Activated CD4-positive, alpha-beta T cell treated with anti-CD3 and anti-CD28 coated beads for 48 hours (primary cell): ENCODE measurements around the gene NAA10.
"Not testable (repeated sequence)": the region's sequence is repeated elsewhere in the genome, so short reads cannot be mapped to it uniquely, and the experiment has no call there.

ENCODE experiments used
- DNase-seq: peaks from one replicate; pipeline ENCODE4 v3.0.0-alpha.2; 2020

The NAA10 gene

DNA sequence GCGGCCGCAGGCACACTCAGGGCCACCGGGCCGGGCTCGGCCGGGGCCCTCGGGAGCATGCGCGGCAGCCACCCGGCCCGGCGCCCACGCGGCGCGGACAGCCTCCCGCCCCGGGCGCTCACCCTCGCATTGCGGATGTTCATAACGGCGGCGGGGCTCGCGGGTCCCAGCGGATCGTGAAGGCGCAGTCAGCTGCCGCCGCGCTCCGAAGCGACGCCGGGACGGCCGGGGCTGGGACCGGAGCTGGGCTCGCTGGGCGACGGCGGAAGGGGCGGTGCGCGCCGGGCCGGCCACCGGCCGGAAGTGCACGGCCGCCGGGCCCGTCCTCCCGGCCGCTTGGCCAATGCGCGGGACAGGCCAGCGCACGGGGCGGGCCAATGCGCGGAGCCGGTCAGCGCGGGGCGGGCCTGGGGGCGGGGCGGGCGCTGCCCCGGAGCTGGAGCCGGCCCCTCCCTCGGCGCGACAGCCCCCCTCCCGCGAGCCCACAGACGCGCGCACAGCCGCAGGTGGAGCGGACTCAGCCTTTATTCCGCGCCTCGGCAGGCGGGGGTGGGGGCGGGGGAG, at the start of gene NAA10:
Gene NAA10 (minus strand): TSS at position 276 of the 564 bp plus-strand sequence. CDS start 133 bp downstream, at position 143.
- DNase-seq: peak; percentile 61

DNA sequence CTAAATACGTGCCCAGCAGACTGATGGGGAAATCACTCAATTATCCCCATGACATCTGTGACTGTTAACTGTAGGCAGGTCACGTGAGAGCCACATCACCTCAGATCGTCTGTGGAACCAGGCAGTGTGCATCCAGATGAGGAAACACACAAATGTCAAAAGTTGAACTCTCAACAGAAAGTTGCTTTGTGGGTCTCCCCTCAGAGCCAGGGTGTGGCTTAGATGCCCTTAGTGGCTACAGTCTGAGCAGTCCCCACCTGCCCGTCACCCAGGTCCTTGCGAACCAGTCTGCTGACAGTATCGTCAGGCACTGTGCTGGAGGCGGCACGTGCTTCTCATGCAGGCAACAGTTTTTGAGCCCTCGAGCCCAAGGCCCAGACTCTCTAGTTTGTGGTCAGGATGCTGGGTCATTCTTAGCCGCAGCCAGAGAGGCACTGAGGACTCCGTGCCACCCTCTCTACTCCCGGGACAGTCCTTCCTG, 48.5 kb upstream of the NAA10 start:
- no peak for DNase-seq

DNA sequence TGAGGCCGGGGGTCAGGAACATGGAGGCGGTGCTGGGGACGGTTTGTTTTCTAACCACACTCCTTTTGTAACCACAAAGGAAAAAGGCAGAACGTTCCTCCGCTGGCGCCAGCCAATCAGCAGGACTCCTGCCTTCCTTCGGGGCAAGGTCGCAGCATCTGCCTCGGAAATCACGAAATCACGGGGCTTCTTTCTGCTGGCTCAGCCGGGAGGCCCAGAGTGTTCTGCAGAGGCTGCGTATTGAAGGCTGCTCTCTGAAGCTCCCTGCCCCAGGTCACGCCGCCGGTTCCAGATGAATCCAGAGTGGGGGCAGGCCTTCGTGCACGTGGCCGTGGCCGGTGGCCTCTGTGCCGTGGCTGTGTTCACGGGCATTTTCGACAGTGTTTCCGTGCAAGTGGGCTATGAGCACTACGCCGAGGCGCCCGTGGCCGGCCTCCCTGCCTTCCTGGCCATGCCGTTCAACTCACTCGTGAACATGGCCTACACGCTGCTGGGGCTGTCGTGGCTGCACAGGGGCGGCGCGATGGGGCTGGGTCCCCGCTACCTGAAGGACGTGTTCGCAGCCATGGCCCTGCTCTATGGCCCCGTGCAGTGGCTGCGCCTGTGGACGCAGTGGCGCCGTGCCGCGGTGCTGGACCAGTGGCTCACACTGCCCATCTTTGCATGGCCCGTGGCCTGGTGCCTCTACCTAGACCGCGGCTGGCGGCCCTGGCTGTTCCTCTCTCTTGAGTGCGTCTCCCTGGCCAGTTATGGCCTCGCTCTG, 47.1 kb upstream of the NAA10 start:
- peak; percentile 80 for DNase-seq

DNA sequence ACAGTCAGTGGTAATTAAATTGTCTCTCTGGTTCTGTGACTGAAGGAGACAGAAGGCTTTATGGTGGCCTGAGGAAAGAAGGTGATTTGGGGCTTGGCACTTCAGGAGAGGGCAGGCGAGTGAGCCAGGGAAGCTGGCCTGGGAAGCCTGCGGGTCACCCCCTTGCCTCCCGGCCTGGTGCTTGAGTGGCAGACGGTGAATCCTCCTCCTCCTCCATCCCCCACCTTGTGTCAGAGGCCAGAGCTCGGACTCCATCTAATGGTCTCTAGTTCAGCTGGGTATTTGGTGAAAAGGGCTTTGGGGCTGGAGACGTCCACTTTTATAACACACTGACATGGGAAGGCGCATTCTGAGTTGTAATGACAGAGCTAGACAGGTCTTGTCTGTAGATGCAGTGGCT, 46.4 kb upstream of the NAA10 start:
- DNase-seq: no peak

DNA sequence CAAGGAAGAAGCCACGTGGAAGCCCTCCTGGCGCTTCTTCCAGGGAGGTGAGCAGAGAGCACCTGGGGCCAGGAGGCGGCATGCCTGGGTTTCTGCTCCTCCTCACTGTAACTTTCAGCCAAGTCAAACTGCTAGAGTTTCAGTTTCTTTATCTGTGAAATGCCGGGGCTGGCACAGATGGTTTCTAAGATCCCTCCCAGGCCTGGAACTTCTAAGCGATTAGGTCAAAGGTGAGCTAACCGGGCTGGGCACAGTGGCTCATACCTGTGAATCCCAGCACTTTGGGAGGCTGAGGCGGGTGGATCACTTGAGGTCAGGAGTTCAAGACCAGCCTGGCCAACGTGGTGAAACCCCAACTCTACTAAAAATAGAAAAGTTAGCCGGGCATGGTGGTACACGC, 45.6 kb upstream of the NAA10 start:
- DNase-seq: not testable (repeated sequence)

DNA sequence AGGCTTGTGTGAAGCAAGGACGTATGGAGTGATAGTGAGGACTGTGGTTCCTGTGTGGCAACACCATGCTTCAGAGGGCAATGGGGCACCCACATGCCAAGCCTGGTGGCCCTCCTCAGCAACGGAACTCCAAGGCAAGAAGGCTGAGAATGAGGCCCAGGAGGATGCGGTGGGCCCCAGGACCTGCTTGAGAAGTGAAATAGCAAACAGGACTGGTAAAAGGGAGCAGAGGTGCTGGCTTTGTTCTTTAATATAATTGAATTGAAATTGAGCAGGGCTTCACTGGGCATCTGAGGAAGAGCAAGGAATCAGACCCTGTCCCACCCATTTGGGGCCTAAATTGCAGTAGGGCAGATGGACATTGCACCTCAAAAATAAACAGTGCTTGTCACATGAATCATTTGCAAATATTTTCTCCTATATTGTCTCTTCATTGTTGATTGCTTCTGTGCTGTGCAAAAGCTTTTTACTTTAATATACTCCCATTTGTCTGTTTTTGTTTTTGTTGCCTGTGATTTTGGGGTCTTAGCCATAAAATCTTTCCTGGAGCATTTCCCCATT, 40.0 kb upstream of the NAA10 start:
- DNase-seq: no peak

DNA sequence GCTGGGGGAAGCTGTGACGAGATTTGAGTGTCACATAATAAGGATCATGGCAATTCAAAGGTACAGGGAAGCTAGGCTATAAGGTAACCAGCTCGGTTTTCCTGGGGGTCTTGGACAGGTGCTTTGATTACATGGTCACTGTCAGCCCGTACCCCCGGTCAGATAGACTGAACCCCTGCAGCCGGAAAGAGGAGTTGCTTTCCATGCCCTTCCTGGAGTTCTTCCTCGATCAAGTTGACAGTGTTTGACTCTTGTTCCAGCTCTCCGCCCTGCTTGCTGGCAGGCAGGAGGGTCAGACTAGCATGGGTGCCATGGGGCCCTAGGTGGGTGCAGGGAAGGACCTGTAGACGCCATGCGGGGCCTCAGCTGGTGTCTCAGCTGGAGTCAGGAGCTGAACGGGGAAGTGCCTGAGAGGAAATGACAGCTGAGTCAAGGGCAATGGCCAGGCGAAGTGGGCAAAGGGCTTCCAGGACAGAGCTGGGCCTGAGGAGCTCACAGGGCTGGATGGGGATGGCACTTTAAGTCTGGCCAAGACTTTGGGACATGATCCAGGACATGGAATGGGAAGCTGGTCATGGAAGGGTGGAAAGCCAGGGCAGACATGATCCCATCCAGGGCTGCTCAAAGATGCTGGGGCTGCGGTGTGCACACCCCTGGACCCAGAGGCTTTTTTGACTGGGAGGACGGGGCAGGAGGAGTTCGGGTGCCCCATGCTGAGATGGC, 39.3 kb upstream of the NAA10 start:
- no peak for DNase-seq

DNA sequence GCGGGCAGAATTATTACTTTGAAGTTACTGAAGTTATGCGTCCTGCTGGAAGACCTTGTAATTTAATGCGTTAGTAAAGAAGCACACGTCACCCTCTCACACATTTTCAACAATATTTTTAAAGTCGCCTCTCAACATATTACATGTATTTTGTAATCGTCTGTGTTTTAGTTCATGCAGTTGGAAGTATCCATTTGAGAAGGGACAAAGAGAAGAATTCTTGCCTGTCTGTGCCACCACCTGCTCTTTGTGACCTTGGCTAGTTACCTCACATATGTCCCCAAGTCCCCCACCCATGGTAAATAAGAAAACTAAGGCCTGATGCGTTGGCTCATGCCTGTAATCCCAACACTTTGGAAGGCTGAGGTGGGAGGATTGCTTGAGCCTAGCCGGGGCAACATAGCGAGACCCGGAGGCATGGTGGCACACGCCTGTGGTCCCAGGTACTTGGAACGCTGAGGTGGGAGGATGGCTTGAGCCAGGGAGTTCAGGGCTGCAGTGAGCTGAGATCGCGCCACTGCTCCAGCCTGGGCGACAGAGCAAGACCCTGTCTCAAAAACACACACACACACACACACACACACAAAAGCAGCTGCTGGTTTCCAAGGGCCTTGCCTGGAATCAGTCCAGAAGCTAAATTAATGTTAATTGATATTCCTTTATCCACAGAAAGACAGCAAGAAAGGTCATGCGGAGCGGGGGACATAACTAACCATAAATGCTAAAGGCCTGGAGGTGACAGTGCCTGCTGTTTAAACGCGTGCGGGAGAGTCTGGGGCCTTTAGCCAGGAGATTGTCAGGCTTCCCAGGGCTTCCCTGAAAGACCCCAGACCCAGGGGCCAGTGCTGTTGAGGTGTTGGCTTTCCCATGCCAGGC, 38.5 kb upstream of the NAA10 start:
- DNase-seq: no peak

DNA sequence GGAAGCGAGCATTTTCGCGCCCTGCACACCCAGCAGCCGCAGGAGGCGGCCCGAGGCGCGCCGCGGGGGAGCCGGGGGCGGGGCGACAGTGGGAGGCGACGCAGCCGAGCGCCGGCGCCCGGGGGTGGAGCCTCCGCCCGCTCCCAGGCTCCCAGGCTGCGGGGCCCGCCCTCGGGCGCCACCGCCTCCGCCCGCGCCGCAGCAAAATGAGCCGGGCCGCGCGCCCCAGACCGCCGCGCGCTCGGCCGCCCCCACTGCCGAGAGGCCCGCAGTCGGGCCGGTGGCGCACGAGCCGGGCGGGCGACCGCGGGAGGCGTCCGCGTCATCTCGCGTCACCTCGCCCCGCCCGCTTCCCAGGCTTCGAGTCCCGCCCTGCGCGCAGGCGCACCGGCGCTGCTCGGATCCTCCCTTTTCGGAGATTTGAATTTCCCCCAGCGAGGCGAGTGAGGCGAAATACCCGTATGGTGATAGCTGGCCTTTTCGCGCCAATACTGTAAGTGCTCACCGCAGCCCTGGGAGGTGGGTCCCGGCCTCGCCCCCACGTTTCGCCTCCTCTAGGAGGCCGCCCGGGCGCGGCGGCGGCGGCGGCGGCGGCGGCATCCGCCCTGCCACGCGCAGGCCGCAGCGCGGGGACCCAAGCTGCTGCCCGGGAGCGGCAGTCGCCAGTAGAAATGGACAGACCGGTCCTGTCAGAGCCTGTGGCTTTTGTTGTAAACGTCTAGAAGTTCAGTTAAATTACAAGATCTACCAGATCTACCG, 37.7 kb upstream of the NAA10 start, which contains the start of gene TMEM187:
Gene TMEM187 (plus strand): TSS at position 387 of the 759 bp plus-strand sequence. CDS start 9,309 bp downstream, outside the sequence.
- DNase-seq: peak; percentile 92

DNA sequence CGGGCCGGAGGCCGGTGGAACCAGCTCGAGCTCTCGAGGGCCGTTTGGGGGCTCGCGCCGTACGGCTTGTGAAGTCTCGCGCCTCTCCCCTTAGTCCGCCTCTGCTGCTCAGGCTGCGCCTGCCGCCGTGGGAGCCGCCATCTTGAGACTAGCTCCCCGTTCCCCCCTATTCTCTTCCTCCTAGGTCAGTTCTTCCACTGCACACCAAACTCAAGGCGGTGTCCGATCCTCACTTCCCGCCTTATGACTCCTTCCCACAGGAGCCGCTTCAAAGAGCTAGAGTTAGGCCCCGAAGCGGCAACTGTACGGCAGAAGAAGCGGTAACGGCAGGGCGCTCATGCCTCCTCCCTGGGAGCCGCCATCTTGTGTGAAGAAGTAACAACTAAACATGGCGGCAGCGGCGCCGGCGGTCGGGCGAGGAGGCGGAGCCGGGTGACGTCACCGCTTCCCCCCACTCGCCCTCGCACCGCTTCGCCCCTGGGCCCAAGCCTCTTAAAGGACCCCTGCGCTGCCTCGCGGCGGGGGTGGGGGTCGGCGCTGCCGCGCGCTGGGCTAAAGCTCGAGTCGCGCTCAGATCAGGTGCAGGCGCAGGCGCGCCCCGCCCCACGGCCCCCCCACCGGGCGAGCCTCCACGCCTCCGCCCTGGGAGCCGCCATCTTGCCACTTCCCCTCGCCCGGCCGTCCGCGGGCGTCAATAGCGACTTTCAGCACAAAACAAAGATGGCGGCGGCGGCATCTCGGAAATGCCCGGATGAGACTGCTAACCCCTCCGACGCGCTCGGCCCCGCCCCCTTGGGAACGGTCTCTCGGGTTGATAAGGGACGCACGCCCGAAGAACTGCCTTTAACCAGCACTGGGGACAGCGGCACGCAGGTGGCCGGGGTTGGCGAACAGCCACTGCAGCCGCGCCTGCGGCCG, 36.9 kb upstream of the NAA10 start, which contains the start of gene HCFC1:
Gene HCFC1 (minus strand): TSS at position 369 of the 918 bp plus-strand sequence. CDS start 978 bp downstream, outside the sequence.
- DNase-seq: peak; percentile 92

DNA sequence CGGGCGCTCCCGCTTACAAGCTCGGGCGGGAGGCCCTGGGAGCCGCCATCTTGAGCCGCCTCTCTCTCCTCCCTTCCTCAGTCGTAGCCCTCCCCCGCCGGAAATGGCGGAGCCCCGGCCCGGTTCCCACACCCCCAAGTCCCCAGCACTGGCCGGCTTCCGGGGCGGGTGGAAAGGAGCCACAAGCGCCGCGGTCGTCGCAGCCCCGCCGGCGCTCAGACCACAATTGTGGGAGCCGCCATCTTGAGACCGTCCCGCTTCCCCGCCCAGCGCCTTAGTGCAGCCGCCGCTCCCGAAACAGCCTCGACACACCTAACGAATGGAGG, 36.2 kb upstream of the NAA10 start:
- peak; percentile 91 for DNase-seq

DNA sequence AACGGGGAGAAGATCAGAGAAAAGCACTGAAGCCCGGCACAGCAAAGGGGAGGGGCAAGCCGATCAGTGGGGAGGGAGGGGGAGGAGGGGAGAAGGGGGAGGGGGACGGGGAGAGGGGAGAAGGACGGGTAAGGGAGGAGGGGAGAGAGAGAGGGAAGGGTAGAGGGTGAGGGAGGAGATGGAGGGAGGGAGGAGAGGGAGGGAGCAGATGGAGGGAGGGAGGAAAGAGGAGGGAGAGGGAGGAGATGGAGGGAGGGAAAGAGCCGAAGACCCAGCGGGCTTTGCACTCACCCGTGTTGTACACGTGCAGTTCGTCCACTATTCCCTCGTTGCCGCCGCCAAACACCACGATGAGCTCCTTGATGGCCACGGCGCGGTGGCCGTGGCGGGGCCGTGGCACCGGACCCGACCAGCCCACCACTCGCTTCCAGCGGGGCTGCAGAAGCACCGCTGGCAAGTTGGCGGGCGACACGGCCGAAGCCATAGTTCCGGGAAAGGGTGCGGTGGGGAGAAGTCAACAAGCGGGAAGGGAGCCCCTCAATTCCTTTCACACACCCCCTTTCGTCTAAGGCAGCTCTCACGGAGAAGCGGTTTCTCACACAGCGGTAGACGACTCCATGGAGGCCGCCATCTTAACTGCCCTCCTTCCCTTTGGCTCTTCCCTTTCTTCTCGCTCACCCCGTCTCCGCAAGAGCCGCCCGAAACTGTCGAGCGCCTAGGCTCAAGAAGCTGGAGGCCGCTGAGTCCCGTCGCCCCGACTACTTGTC, 35.7 kb upstream of the NAA10 start:
- peak; percentile 43 for DNase-seq

DNA sequence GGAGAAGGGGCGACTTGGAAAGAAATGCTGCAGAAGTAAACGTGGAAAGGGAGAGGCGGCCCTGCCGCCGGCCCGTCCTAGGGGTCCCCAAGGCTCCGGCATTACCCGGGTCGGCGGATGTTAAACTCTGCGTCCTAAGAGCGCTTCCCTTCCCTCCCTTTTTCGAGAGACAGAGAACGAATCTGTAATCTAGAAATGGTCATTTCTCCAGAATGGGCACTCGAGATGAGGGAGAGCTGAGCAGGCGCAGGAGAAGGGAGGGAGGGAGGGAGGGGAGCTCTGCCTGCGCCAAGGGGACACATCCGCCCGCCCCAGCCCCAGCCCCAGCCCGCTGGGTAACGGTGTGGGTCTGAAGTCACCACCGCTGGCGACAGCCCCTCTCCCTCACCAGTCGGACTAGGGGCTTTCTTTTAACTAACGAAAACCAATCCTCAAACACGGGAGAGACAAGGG, 35.1 kb upstream of the NAA10 start:
- no peak for DNase-seq

DNA sequence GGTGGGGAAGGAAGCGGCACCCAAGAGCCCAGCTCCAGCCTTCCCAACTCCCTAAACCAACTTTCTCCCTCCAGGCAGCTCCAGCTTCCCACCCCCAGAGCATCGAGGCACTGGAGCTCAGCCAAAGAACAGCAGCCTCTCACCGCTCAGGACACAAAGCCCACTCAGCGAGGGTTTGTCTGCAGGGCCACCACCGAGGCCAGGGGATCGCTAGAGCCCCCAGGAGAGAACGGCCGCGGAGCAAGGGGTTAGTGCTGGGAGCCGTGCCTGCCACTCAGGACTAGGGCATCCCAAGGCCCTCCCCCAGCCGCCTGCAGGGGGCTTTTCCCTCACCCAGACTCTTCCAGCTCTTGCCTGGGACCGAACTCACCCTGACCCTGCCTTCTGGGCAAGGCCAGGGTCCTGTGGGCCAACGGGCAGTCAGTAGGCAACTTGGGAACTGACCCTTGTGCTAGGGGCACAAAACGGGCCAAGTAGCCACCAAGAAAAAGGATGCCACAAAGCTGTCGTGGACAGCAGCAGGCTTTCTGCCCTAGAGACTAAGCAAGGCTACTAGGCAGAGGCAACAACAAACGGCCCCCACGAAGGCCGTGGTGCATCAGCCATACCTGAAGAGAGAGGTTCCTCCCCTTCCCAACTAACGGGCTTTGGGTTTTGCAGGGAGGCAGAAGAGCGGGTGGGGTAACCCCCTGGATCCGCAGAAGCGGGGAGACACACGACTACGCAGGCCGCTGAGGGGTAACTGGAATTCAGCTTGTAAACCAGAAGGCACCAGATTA, 34.5 kb upstream of the NAA10 start:
- no peak for DNase-seq

DNA sequence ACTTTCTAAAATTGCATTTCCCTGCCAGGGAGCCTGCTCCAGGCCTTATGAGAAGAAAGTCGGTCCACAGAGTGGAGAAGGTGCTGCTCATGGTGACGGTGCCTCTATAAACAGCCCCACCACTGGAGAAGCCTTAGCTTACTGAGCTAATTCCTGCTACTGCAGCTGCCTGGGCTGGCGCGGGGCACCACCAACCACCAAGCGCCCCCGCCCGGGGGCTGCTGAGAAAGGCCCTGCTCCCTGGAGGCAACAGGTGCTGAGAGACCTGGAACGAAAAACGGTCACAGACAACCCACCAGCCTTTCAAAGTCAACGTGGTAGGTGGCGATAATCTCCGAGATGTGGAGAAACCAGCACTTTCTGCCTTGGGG, 33.9 kb upstream of the NAA10 start:
- peak; percentile 50 for DNase-seq

DNA sequence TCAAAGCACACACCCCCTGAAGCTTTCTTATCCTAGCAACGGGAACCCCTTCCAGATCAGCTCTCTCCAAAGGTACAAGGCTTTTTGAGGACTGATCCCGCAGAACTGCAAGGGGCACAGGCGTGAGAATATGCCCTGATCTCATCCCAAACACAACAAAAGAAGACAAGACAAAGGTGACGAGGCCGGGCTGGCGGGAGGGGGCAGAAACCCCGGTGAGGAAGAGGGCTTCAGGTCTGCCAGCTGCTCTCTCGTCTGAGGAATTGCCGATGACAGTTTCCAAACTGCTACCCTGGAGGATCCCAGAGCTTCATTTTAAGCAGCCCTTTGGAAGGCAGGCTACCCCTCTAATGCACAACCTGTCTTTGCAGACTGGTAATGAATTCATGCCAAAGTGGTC, 33.4 kb upstream of the NAA10 start:
- DNase-seq: no peak

DNA sequence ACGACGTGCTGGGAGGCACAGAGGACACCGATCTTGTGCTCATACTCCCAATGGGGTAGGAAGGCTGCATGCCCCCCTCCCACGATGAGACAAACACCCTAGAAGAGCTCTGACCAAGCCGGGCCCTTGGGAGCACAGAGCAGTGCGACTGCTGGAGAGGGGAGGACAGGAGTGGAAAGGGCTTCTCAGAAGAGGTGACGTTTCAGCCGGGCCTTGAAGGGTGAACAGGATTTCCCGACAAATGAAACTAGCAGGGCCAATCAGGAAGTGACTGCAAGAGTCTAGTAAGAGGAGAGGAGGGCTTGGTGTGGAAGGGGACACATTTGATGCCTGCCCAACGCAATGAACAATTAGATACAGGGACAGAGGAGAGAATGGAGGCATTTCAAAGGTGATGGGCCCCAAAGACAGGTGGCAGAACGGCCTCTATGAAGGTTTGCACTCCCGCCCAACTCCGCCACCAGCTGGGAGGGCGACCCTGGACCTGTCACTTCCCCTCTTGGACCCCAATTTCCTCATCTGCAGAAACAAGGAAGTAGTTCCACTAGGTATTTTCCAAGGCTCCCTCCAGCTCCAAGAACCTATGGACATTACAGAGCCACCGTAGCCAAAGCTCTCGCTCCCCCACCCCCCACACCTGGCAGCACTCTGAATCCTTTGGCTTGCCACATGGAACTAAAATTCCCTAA, 32.8 kb upstream of the NAA10 start:
- peak; percentile 49 for DNase-seq
